WTC11 (cell line): ENCODE results near the gene HNF1B. TPM values are rescaled to one million over a fixed set of nuclear protein-coding genes. Genes with fewer than 3 reads are reported as not detected.

Source experiments
- ATAC-seq: fragments of 200-7000 bp; cut with Tn5 transposase; 2 replicates; pipeline ENCODE4 v1.10.0; 2021; ENCODE audit warnings: mild to moderate bottlenecking, moderate library complexity
- CTCF ChIA-PET: fragments of 300-600 bp; sonication (Branson Sonifier 250); formaldehyde crosslinking; loops from one replicate; lab custom pipeline; 2021; ENCODE audit warnings: antibody characterized with exemption; lab: Charles Lee
- POLR2A ChIA-PET: fragments of 350-600 bp; sonication (Branson Sonifier 250); formaldehyde crosslinking; loops from one replicate; lab custom pipeline; 2021; ENCODE audit warnings: antibody characterized with exemption; lab: Charles Lee
- DNase-seq: peaks from one replicate; pipeline ENCODE4 v3.0.0; 2021; ENCODE audit warnings: low spot score
- H3K27ac Mint-ChIP-seq: 2 replicates; pipeline ENCODE4 v1.8.0; 2021; ENCODE audit warnings: mixed read lengths
- H3K27me3 Mint-ChIP-seq: 2 replicates; pipeline ENCODE4 v1.8.0; 2021; ENCODE audit warnings: low read depth, mild to moderate bottlenecking, moderate library complexity, mixed read lengths
- H3K36me3 Mint-ChIP-seq: 2 replicates; pipeline ENCODE4 v1.8.0; 2021; ENCODE audit warnings: mixed read lengths
- H3K4me1 Mint-ChIP-seq: 2 replicates; pipeline ENCODE4 v1.8.0; 2022; ENCODE audit warnings: mixed read lengths
- H3K4me3 Mint-ChIP-seq: 2 replicates; pipeline ENCODE4 v1.8.0; 2021; ENCODE audit warnings: mild to moderate bottlenecking, moderate library complexity, mixed read lengths
- H3K9me3 Mint-ChIP-seq: 2 replicates; pipeline ENCODE4 v1.8.0; 2021; ENCODE audit warnings: mixed read lengths
- CREB1 ChIP-seq: sonication (generic); formaldehyde crosslinking; IDR thresholded peaks from 2 replicates; pipeline ENCODE4 v1.8.0; 2023; ENCODE audit warnings: mild to moderate bottlenecking, missing genetic modification reagents
- CTCF ChIP-seq: fragments of 200-600 bp; IDR thresholded peaks from 2 replicates; pipeline ENCODE4 v1.8.0; 2022; ENCODE audit warnings: antibody characterized with exemption
- E2F4 ChIP-seq: sonication (generic); formaldehyde crosslinking; IDR thresholded peaks from 2 replicates; pipeline ENCODE4 v1.8.1; 2022; ENCODE audit warnings: low read depth, mild to moderate bottlenecking, moderate library complexity, missing genetic modification reagents, borderline replicate concordance
- EMX1 ChIP-seq: fragments of 250-450 bp; sonication (Bioruptor Pico); IDR thresholded peaks from 2 replicates; pipeline ENCODE4 v1.8.0; 2021; ENCODE audit warnings: mild to moderate bottlenecking
- ESRRA ChIP-seq: sonication (generic); formaldehyde crosslinking; IDR thresholded peaks from 2 replicates; pipeline ENCODE4 v1.8.1; 2022; ENCODE audit warnings: mild to moderate bottlenecking, missing genetic modification reagents, borderline replicate concordance
- FOXP1 ChIP-seq: sonication (generic); formaldehyde crosslinking; IDR thresholded peaks from 2 replicates; pipeline ENCODE4 v1.8.0; 2022; ENCODE audit warnings: missing genetic modification reagents, mild to moderate bottlenecking, moderate library complexity, borderline replicate concordance
- NR1H2 ChIP-seq: sonication (generic); formaldehyde crosslinking; IDR thresholded peaks from 2 replicates; pipeline ENCODE4 v1.9.0; 2021; ENCODE audit warnings: mild to moderate bottlenecking, moderate library complexity, missing genetic modification reagents
- PRDM15 ChIP-seq: sonication (generic); formaldehyde crosslinking; IDR thresholded peaks from 2 replicates; pipeline ENCODE4 v1.8.0; 2022; ENCODE audit warnings: missing genetic modification reagents
- RELA ChIP-seq: sonication (generic); formaldehyde crosslinking; IDR thresholded peaks from 2 replicates; pipeline ENCODE4 v1.8.1; 2022; ENCODE audit warnings: missing genetic modification reagents, mild to moderate bottlenecking, borderline replicate concordance
- TCF7 ChIP-seq: sonication (generic); formaldehyde crosslinking; IDR thresholded peaks from 2 replicates; pipeline ENCODE4 v1.8.0; 2022; ENCODE audit warnings: mild to moderate bottlenecking, low read depth, missing genetic modification reagents, moderate library complexity
- USF2 ChIP-seq: sonication (generic); formaldehyde crosslinking; IDR thresholded peaks from 2 replicates; pipeline ENCODE4 v1.8.1; 2023; ENCODE audit warnings: mild to moderate bottlenecking, missing genetic modification reagents, moderate library complexity
- ZNF138 ChIP-seq: sonication (generic); formaldehyde crosslinking; conservative IDR thresholded peaks from 2 replicates; pipeline ENCODE4 v1.8.1; 2022; ENCODE audit warnings: mild to moderate bottlenecking, moderate library complexity, missing genetic modification reagents
- ZNF263 ChIP-seq: sonication (generic); formaldehyde crosslinking; IDR thresholded peaks from 2 replicates; pipeline ENCODE4 v1.8.1; 2022; ENCODE audit warnings: low read depth, mild to moderate bottlenecking, moderate library complexity, missing genetic modification reagents
- ZNF423 ChIP-seq: fragments of 250-450 bp; sonication (Bioruptor Pico); IDR thresholded peaks from 2 replicates; pipeline ENCODE4 v2.1.2; 2022; ENCODE audit warnings: mild to moderate bottlenecking, moderate library complexity
- total RNA-seq: library from RNA; stranded (reverse); gene quantifications from 3 replicates; pipeline ENCODE4 v1.2.3, GENCODE V29; 2021

The HNF1B gene
- total RNA-seq, 1 experiment from 2014 or later: 0.26 TPM

- POLR2A ChIA-PET: interaction anchor here (0.8 kb wide), 1 partner anchor 25 kb away, joined by 3 read pairs; no protein-coding TSS in a partner anchor
- H3K36me3 Mint-ChIP-seq: peaks cover 15% of the 10 kb centered on the region
These were observed 26.0 kb upstream of the HNF1B start for GRCh38 chr17:37770631-37771518.

More at GRCh38 chr17:37770631-37771518, 26.0 kb upstream of the HNF1B start:
- Mint-ChIP-seq H3K4me3 (no peak overlapping the region), H3K27ac (no peak overlapping the region), H3K9me3 (peaks cover 24% of the 10 kb centered on the region), H3K4me1 (no peaks in the 10 kb centered on the region), H3K27me3 (peaks cover 7% of the 10 kb centered on the region)
- DNase-seq: peak; percentile 80
- peak; percentile 53; the same call in 1 of the 2 replicates for TF ChIP-seq ZNF263 (CRISPR knock-in tag)
- no peak for TF ChIP-seq RELA
- no peak for TF ChIP-seq E2F4 (CRISPR knock-in tag)
- peak; percentile 65 for TF ChIP-seq CTCF
- no peak for TF ChIP-seq FOXP1 (CRISPR knock-in tag)
- TF ChIP-seq ZNF138 (CRISPR knock-in tag): no peak
- TF ChIP-seq ZNF423: peak; percentile 13; the same call in 1 of the 2 replicates
- TF ChIP-seq USF2: no peak
- TF ChIP-seq TCF7 (CRISPR knock-in tag): no peak
- TF ChIP-seq PRDM15 (CRISPR knock-in tag): no peak
- no peak for TF ChIP-seq NR1H2 (CRISPR knock-in tag)
- TF ChIP-seq CREB1: no peak
- TF ChIP-seq ESRRA (CRISPR knock-in tag): no peak
- TF ChIP-seq EMX1: no peak
- peak; percentile 86 for ATAC-seq
- CTCF ChIA-PET: interaction anchor here (0.6 to 2.2 kb wide), 34 partner anchors 9 to 397 kb away, joined by 3 to 20 read pairs (median 4); partner anchors contain the start of genes HNF1B and SYNRG
